Effector CD4-positive, alpha-beta T cell (primary cell): Measurements from ENCODE around the gene NDP.
"Not testable (repeated sequence)": the region's sequence is repeated elsewhere in the genome, so short reads cannot be mapped to it uniquely, and the experiment has no call there.

ENCODE experiments used
- DNase-seq: peaks from one replicate; pipeline ENCODE4 v3.0.0-alpha.2; 2020

The NDP gene

GRCh38 chrX:43969504-43970501, 3.4 kb downstream of the NDP start:
- no peak for DNase-seq

- no peak for DNase-seq
These were observed 4.8 kb downstream of the NDP start for GRCh38 chrX:43968359-43968781.

- DNase-seq, result no peak
These were observed 8.3 kb downstream of the NDP start for GRCh38 chrX:43964936-43965335.

GRCh38 chrX:43963726-43964125, 9.5 kb downstream of the NDP start:
- DNase-seq, result no peak

GRCh38 chrX:43962636-43963035, 10.6 kb downstream of the NDP start:
- no peak for DNase-seq

GRCh38 chrX:43961699-43962098, 11.5 kb downstream of the NDP start:
- no peak for DNase-seq

GRCh38 chrX:43958529-43958928, 14.7 kb downstream of the NDP start:
- peak; percentile 2 for DNase-seq

GRCh38 chrX:43956034-43956433, 17.2 kb downstream of the NDP start:
- DNase-seq, result no peak

GRCh38 chrX:43953218-43953617, 20.0 kb downstream of the NDP start:
- DNase-seq, result no peak

GRCh38 chrX:43949669-43950068, 23.5 kb downstream of the NDP start:
- no peak for DNase-seq

- DNase-seq, result no peak
These were observed 32.2 kb downstream of the NDP start for GRCh38 chrX:43940816-43941474.

- no peak for DNase-seq
These were observed 33.8 kb downstream of the NDP start for GRCh38 chrX:43939187-43939926.

- not testable (repeated sequence) for DNase-seq
These were observed 51.2 kb downstream of the NDP start for GRCh38 chrX:43922032-43922431.

GRCh38 chrX:43910772-43911171, 62.4 kb downstream of the NDP start:
- DNase-seq, result not testable (repeated sequence)

- no peak for DNase-seq
These were observed 63.2 kb downstream of the NDP start for GRCh38 chrX:43910012-43910411.

- no peak for DNase-seq
These were observed 64.0 kb downstream of the NDP start for GRCh38 chrX:43909141-43909540.

- DNase-seq, result no peak
These were observed 73.0 kb downstream of the NDP start for GRCh38 chrX:43899878-43900815.
